GM12864 (cell line): ENCODE results near the gene MAPT.
A peak's percentile ranks its signal among the peaks of the same experiment; 100 is the strongest.

ENCODE experiments used
- DNase-seq: peaks from one replicate; pipeline ENCODE4 v3.0.0-alpha.2; 2011; ENCODE audit warnings: low read depth
- H3K4me3 ChIP-seq: 2 replicates; pipeline ENCODE4 v1.5.1; 2011; ENCODE audit warnings: mild to moderate bottlenecking, low read depth, low read length, control low read depth
- TF ChIP-seq, protein P1 (sequence below): IDR thresholded peaks from 2 replicates; pipeline ENCODE4 v1.5.1; 2011; ENCODE audit warnings: low read depth, mild to moderate bottlenecking, moderate library complexity, low read length, control low read depth, inconsistent platforms; ENCODE audit errors: missing control alignments

MAPT gene

GRCh38 chr17:45986056-45986455 lies 91.7 kb downstream of the MAPT start:
- no peak overlapping the region for H3K4me3 ChIP-seq
- DNase-seq: no peak
- TF ChIP-seq, protein P1, sequence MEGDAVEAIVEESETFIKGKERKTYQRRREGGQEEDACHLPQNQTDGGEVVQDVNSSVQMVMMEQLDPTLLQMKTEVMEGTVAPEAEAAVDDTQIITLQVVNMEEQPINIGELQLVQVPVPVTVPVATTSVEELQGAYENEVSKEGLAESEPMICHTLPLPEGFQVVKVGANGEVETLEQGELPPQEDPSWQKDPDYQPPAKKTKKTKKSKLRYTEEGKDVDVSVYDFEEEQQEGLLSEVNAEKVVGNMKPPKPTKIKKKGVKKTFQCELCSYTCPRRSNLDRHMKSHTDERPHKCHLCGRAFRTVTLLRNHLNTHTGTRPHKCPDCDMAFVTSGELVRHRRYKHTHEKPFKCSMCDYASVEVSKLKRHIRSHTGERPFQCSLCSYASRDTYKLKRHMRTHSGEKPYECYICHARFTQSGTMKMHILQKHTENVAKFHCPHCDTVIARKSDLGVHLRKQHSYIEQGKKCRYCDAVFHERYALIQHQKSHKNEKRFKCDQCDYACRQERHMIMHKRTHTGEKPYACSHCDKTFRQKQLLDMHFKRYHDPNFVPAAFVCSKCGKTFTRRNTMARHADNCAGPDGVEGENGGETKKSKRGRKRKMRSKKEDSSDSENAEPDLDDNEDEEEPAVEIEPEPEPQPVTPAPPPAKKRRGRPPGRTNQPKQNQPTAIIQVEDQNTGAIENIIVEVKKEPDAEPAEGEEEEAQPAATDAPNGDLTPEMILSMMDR: no peak

DNA sequence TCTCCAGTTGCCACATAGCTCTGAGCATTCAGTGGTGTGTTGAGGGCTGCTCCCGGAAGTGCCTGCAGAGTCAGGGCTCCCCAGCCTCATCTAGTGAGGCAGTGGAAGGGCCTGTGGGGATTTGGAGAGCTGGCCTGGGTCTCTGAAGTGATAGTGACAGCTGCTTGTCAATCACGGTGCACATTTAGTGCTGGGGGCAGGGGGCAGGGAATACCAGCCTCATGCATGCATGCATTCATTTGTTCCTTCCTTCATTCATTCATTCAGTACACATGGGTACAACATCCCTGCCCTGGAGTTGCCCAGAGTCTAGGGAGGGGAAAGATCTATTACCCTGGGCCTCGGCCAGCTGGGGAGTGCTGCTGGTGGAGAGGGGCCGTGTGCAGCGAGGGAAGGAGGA lies 93.4 kb downstream of the MAPT start:
- TF ChIP-seq, protein P1: no peak
- no peak for DNase-seq
- no peak overlapping the region for H3K4me3 ChIP-seq

GRCh38 chr17:45989759-45990158 lies 95.4 kb downstream of the MAPT start:
- no peak overlapping the region for H3K4me3 ChIP-seq
- TF ChIP-seq, protein P1: no peak
- no peak for DNase-seq

DNA sequence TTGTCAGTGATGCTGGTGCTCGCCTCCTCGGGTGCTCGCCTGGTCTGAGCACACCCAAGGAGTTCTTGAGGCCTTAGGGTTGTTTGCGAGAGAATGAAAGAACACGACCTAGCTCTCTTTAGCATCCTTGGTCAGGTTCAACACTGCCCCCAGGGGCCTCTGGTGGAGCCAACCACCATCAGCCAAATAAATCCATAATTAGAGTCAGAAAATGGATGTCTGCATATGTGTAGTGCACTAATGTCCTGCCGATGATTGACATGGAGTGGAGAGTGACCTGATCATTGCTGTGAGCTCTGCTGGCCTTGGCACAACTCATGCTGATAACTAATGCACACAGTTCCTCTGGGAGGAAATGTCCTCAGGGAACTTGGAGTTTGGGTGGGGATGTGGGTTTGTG lies 96.5 kb downstream of the MAPT start:
- TF ChIP-seq, protein P1: peak; percentile 14
- DNase-seq: no peak
- H3K4me3 ChIP-seq: no peak overlapping the region

DNA sequence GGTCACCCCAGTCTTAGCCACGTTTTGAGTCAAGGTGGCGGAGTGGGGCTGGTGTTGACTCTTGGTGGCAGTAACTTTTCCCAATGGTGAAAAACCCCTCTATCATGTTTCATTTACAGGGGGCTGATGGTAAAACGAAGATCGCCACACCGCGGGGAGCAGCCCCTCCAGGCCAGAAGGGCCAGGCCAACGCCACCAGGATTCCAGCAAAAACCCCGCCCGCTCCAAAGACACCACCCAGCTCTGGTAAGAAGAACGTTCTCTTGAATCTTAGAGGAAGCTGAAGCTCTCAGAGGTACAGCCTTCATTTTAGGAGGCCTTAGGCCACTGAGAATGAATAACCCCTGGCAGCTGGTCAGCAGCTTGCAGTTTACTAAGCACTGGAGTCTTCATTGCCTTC lies 97.0 kb downstream of the MAPT start:
- TF ChIP-seq, protein P1: no peak
- DNase-seq: no peak

DNA sequence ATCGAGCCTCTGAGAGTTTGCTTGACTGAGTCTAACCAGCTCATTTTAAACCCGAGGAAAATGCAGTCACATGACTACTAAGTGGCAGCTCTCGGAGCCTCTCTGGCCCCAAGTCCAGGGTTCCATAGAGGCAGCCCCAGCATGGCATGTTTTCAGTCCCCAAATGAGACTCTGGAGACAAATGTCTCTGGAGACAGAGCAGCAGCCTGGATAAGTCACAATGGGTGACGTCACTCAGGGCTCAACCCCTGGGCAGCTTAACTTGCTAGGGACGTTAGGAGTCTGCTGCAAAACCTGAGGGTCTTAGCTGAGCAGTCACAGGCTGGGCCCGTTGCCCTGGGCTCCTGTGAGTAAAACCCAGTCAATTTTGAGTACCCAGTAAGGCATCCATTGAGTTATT lies 97.8 kb downstream of the MAPT start:
- TF ChIP-seq, protein P1: no peak
- no peak overlapping the region for H3K4me3 ChIP-seq
- no peak for DNase-seq

More for the DNA sequence above, 97.0 kb downstream of the MAPT start:
- no peak overlapping the region for H3K4me3 ChIP-seq

DNA sequence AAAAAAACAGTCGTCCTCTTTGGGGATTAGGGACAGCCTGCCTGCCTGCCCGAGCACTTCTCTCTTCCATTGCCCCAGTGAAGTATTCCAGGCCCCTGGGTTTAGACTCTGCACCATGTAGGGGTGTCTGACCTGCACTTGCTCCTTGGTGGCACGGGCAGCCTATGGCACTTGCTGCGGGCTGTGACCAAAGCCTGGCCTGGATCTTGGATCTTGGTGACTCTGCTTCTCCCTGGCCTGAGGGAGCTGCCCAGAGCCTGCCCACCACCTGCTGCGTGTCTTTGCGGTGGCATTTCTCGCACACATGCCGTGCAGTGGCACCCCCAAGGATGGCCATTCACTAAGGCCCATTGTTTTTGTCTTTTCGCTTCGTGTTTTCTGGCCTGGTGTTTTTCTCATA lies 98.5 kb downstream of the MAPT start:
- DNase-seq: no peak
- no peak overlapping the region for H3K4me3 ChIP-seq
- TF ChIP-seq, protein P1: no peak
